Hepatocyte (in vitro differentiated cells): ENCODE measurements around the gene CSTPP1.

Experiments
- EZH2 ChIP-seq: fragments of 200-600 bp; sonication (generic); IDR thresholded peaks from 2 replicates; pipeline ENCODE4 v1.6.1; 2016; ENCODE audit warnings: antibody characterized with exemption, mild to moderate bottlenecking, borderline replicate concordance
- EZH2phosphoT487 ChIP-seq: fragments of 200-600 bp; sonication (generic); IDR thresholded peaks from one replicate; pipeline ENCODE4 v1.6.1; 2018; ENCODE audit warnings: antibody characterized with exemption, mild to moderate bottlenecking, low read depth, moderate library complexity; ENCODE audit not compliant: unreplicated experiment, severe bottlenecking
- TF ChIP-seq, protein P1 (sequence below): fragments of 200-600 bp; sonication (generic); IDR thresholded peaks from 2 replicates; pipeline ENCODE4 v1.5.1; 2016; ENCODE audit warnings: antibody characterized with exemption, mild to moderate bottlenecking; ENCODE audit not compliant: poor library complexity

DNA sequence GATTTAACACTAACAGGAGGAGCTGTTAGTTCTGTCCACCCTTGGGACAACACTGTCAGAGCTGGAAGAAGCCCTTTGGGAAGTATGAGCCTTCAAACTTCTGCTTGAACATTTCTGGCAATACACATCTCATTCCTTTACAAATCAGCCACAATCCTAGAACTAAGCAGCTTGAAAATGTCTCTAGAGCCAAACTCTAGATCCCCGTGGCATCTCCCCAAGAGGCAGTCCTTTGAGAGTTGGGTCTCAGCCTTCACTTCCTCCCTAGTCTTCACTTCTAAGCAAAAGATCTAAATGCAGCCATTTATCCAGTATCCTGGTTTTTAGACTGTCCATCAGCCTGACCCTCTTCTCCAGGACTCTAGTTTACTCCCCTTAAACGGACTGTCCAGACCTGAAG lies 213.2 kb downstream of the CSTPP1 start:
- TF ChIP-seq, protein P1, sequence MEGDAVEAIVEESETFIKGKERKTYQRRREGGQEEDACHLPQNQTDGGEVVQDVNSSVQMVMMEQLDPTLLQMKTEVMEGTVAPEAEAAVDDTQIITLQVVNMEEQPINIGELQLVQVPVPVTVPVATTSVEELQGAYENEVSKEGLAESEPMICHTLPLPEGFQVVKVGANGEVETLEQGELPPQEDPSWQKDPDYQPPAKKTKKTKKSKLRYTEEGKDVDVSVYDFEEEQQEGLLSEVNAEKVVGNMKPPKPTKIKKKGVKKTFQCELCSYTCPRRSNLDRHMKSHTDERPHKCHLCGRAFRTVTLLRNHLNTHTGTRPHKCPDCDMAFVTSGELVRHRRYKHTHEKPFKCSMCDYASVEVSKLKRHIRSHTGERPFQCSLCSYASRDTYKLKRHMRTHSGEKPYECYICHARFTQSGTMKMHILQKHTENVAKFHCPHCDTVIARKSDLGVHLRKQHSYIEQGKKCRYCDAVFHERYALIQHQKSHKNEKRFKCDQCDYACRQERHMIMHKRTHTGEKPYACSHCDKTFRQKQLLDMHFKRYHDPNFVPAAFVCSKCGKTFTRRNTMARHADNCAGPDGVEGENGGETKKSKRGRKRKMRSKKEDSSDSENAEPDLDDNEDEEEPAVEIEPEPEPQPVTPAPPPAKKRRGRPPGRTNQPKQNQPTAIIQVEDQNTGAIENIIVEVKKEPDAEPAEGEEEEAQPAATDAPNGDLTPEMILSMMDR = no peak
- TF ChIP-seq EZH2phosphoT487 (no peak), EZH2 (no peak)
